IMR-90 (cell line): ENCODE measurements around the gene SOCS3. TPM values are rescaled to one million over a fixed set of nuclear protein-coding genes. Genes with fewer than 3 reads are reported as not detected.

Experiments
- ATAC-seq: fragments of 200-7000 bp; cut with Tn5 transposase; 2 replicates; pipeline ENCODE4 v1.9.1; 2020; ENCODE audit warnings: low read depth, mild to moderate bottlenecking, moderate library complexity
- BruUV-seq: library from RNA; stranded (reverse); fragments of 400-500 nt; replicated peaks from 2 replicates; lab custom pipeline; 2021; lab: Mats Ljungman, UMichigan
- CTCF ChIA-PET: fragments of 300-600 bp; formaldehyde crosslinking; extraction: SDS; loops from one replicate; lab custom pipeline; 2021; ENCODE audit warnings: antibody characterized with exemption; lab: Yijun Ruan, JAX
- POLR2A ChIA-PET: fragments of 300-600 bp; sonication (Branson Sonifier 250); formaldehyde crosslinking; loops from one replicate; lab custom pipeline; 2022; ENCODE audit warnings: antibody characterized with exemption; ENCODE audit not compliant: unreplicated experiment; lab: Charles Lee
- DNase-seq: peaks from one replicate; pipeline ENCODE4 v3.0.0; 2013
- H2AFZ ChIP-seq: replicated peaks from 2 replicates; pipeline ENCODE3; 2013; ENCODE audit warnings: low read length, mild to moderate bottlenecking; ENCODE audit not compliant: poor library complexity
- H2AK5ac ChIP-seq: 2 replicates; pipeline ENCODE4 v1.6.1; 2013; ENCODE audit warnings: low read depth, low read length, inconsistent platforms
- H2AK9ac ChIP-seq: replicated peaks from 2 replicates; pipeline ENCODE3; 2013; ENCODE audit warnings: mild to moderate bottlenecking, low read depth, low read length, moderate library complexity; ENCODE audit not compliant: poor library complexity
- H2BK120ac ChIP-seq: 2 replicates; pipeline ENCODE4 v1.6.1; 2013; ENCODE audit warnings: low read depth, low read length, inconsistent platforms
- H2BK15ac ChIP-seq: 3 replicates; pipeline ENCODE4 v1.6.1; 2013; ENCODE audit warnings: low read depth, low read length, inconsistent platforms
- H2BK20ac ChIP-seq: 2 replicates; pipeline ENCODE4 v1.6.1; 2013; ENCODE audit warnings: low read depth, mild to moderate bottlenecking, inconsistent platforms, low read length, moderate library complexity
- H2BK5ac ChIP-seq: 2 replicates; pipeline ENCODE4 v1.6.1; 2013; ENCODE audit warnings: mild to moderate bottlenecking, low read depth, low read length, inconsistent platforms; ENCODE audit not compliant: poor library complexity, severe bottlenecking
- H3K14ac ChIP-seq: replicated peaks from 2 replicates; pipeline ENCODE4 v1.6.1; 2013; ENCODE audit warnings: low read depth, low read length, inconsistent platforms
- H3K18ac ChIP-seq: 2 replicates; pipeline ENCODE4 v1.6.1; 2013; ENCODE audit warnings: low read depth, low read length, control low read depth
- H3K23ac ChIP-seq: 2 replicates; pipeline ENCODE4 v1.6.1; 2013; ENCODE audit warnings: low read depth, low read length, inconsistent platforms
- H3K27ac ChIP-seq: 2 replicates; pipeline ENCODE4 v1.5.1; 2013; ENCODE audit warnings: mild to moderate bottlenecking, control low read depth, low read length; ENCODE audit not compliant: insufficient read depth
- H3K27me3 ChIP-seq: 2 replicates; pipeline ENCODE4 v1.6.1; 2013; ENCODE audit warnings: low read length; ENCODE audit not compliant: control insufficient read depth, insufficient read depth
- H3K36me3 ChIP-seq: 2 replicates; pipeline ENCODE4 v1.6.1; 2013; ENCODE audit warnings: low read length, mixed read lengths; ENCODE audit not compliant: control insufficient read depth, insufficient read depth
- H3K4ac ChIP-seq: 2 replicates; pipeline ENCODE4 v1.6.1; 2013; ENCODE audit warnings: low read depth, low read length, inconsistent platforms
- H3K4me1 ChIP-seq: 2 replicates; pipeline ENCODE4 v1.6.1; 2013; ENCODE audit warnings: low read length, mixed read lengths; ENCODE audit not compliant: control insufficient read depth, insufficient read depth
- H3K4me2 ChIP-seq: 2 replicates; pipeline ENCODE4 v1.6.1; 2013; ENCODE audit warnings: low read depth, mild to moderate bottlenecking, control low read depth, low read length, moderate library complexity
- H3K4me3 ChIP-seq: 2 replicates; pipeline ENCODE4 v1.5.1; 2013; ENCODE audit warnings: low read depth, mild to moderate bottlenecking, control low read depth, low read length, moderate library complexity; ENCODE audit not compliant: insufficient read depth
- H3K56ac ChIP-seq: 2 replicates; pipeline ENCODE4 v1.6.1; 2013; ENCODE audit warnings: low read length, inconsistent platforms; ENCODE audit not compliant: insufficient read depth; ENCODE audit errors: extremely low read depth
- H3K79me1 ChIP-seq, 2 experiments: 2 replicates each; pipeline ENCODE4 v1.6.1; 2013; ENCODE audit warnings: low read length in 2 of 2, inconsistent platforms in 1 of 2, low read depth in 1 of 2
- H3K9ac ChIP-seq: 2 replicates; pipeline ENCODE4 v1.6.1; 2013; ENCODE audit warnings: low read depth, low read length, control low read depth
- H3K9me1 ChIP-seq: 2 replicates; pipeline ENCODE4 v1.6.1; 2013; ENCODE audit warnings: low read length, inconsistent platforms; ENCODE audit not compliant: insufficient read depth
- H3K9me3 ChIP-seq: 2 replicates; pipeline ENCODE4 v1.6.1; 2013; ENCODE audit warnings: low read length; ENCODE audit not compliant: control insufficient read depth, insufficient read depth
- H4K20me1 ChIP-seq: 2 replicates; pipeline ENCODE4 v1.6.1; 2013; ENCODE audit warnings: low read length, inconsistent platforms; ENCODE audit not compliant: insufficient read depth
- H4K5ac ChIP-seq: 2 replicates; pipeline ENCODE4 v1.6.1; 2013; ENCODE audit warnings: mild to moderate bottlenecking, low read depth, low read length, control low read depth
- H4K8ac ChIP-seq, 2 experiments: 2 replicates each; pipeline ENCODE4 v1.6.1; 2013; ENCODE audit warnings: low read depth in 2 of 2, low read length in 2 of 2, control low read depth in 1 of 2, inconsistent platforms in 1 of 2
- H4K91ac ChIP-seq: 2 replicates; pipeline ENCODE4 v1.6.1; 2013; ENCODE audit warnings: low read depth, low read length, inconsistent platforms; ENCODE audit not compliant: insufficient read depth
- CTCF ChIP-seq: conservative IDR thresholded peaks from 2 replicates; pipeline ENCODE4 v1.5.1; 2012; ENCODE audit warnings: mild to moderate bottlenecking, low read depth, low read length, improper control_type of control experiment
- MAZ ChIP-seq: IDR thresholded peaks from 2 replicates; pipeline ENCODE4 v1.6.1; 2012; ENCODE audit warnings: low read depth, mild to moderate bottlenecking, low read length, improper control_type of control experiment, moderate library complexity, borderline replicate concordance
- POLR2A ChIP-seq: IDR thresholded peaks from 2 replicates; pipeline ENCODE4 v1.6.1; 2012; ENCODE audit warnings: mild to moderate bottlenecking, low read depth, low read length
- RAD21 ChIP-seq: IDR thresholded peaks from 2 replicates; pipeline ENCODE4 v1.6.1; 2012; ENCODE audit warnings: low read length, improper control_type of control experiment
- RCOR1 ChIP-seq: IDR thresholded peaks from 2 replicates; pipeline ENCODE4 v1.6.1; 2012; ENCODE audit warnings: mild to moderate bottlenecking, low read length, improper control_type of control experiment; ENCODE audit not compliant: insufficient replicate concordance
- USF2 ChIP-seq: fragments of 150-350 bp; IDR thresholded peaks from 2 replicates; pipeline ENCODE4 v1.6.1; 2017; ENCODE audit warnings: mild to moderate bottlenecking, antibody characterized with exemption, low read length, low read depth
- WGBS, 2 experiments: methylation state at CpG; one replicate each; pipeline versions ENCODE4 v1.1.5 to v1.1.7; 2013; ENCODE audit warnings: missing lambda C conversion rate in 2 of 2; ENCODE audit not compliant: insufficient read length in 1 of 2; ENCODE audit errors: extremely low coverage in 2 of 2; 5-methylcytosine and 5-hydroxymethylcytosine counted together
- dilution Hi-C: fragments of 300-500 bp; cut with HindIII; formaldehyde crosslinking; loops from one replicate; pipeline ENCODE4 v1.14.3; 2018; ENCODE audit warnings: low sequenced_read_pairs; ENCODE audit not compliant: unreplicated experiment
- in situ Hi-C: fragments of 300-500 bp; cut with MboI; formaldehyde crosslinking; loops from 3 replicates; pipeline ENCODE4 v1.14.3; 2019; ENCODE audit warnings: low sequenced_read_pairs, inconsistent platforms, mixed read lengths
- intact Hi-C: fragments of 100-400 bp; cut with micrococcal nuclease; formaldehyde crosslinking; loops from 2 replicates; pipeline ENCODE4 v1.10.0; 2022
- polyA plus RNA-seq, 3 experiments: library from polyadenylated mRNA; depleted of rRNA; stranded (reverse); fragments of >200 nt; gene quantifications; 2 replicates each; pipeline ENCODE4 v1.2.3, GENCODE V29; 2012; ENCODE audit warnings: low replicate concordance in 1 of 3
- total RNA-seq: library from RNA; depleted of rRNA; stranded (reverse); fragments of >200 nt; gene quantifications from 2 replicates; pipeline ENCODE4 v1.2.3, GENCODE V29; 2012

SOCS3 gene
- total and polyA plus RNA-seq, 2 of the 4 experiments (the other 2 are of a cell fraction) = 19.2 to 19.9 TPM

DNA sequence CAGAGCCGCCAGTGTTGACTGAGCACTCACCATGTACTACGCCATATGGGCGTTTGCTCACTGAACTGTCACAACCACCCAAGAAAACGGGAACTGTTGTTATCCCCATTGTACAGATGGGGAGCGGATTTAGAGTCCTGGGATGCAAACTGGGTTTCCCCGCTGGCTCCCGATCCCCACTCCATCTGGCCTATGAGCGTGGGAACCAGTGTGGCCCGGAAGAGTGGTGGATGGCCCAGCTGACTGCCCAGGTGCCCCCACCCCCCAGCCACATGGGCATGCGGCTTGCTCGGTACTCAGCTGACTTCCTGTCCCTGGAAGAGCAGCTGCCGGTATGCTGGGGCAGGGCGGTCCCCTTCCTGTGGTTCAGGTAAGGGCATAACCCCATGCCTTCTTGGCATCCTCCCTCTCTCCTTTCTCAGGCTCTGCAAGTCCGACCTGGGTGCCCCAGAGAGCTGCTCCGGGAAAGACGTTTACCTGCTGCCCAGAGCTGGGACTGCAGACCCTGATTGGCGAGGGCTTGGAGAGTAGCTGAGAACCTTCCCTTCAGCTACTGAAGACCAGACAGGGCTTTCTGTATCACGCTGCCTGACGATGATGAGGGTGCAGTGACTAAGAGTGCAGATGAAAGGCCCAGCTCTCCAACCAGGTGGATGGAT is 16.2 kb downstream of the SOCS3 start (continued):
- no peak for TF ChIP-seq USF2

- TF ChIP-seq CTCF (no peak), POLR2A (no peak), MAZ (peak; percentile 61; the same call in 1 of the 2 replicates), RCOR1 (peak; percentile 10), RAD21 (0 out of 2 replicates have a peak, but pooled peaks have one; percentile 17)
- Histone ChIP-seq H2AFZ (peak overlapping the region; percentile 85), H3K27ac (peak overlapping the region; percentile 99), H3K9me3 (no peaks in the 10 kb centered on the region), H2BK120ac (peak overlapping the region; percentile 94), H3K4ac (peak overlapping the region; percentile 97), H3K9ac (peak overlapping the region; percentile 53), H4K5ac (peak overlapping the region; percentile 83), H3K18ac (peak overlapping the region; percentile 77), H3K56ac (peak overlapping the region; percentile 92), H3K14ac (peak overlapping the region; percentile 96), H4K91ac (peak overlapping the region; percentile 98), H3K9me1 (peaks cover 24% of the 10 kb centered on the region), H2AK5ac (peak overlapping the region; percentile 98), H2AK9ac (peak overlapping the region; percentile 99), H3K4me2 (peak overlapping the region; percentile 65), H3K36me3 (no peaks in the 10 kb centered on the region), H2BK20ac (peak overlapping the region; percentile 99), H2BK15ac (peak overlapping the region; percentile 99; the same call in 2 of the 3 replicates), H3K27me3 (no peaks in the 10 kb centered on the region), H3K23ac (peak overlapping the region; percentile 81; the same call in 1 of the 2 replicates), H3K79me1 (peaks cover 0 to 13% of the 10 kb centered on the region in 2 experiments; a peak in 1 of 4 replicates), H2BK5ac (peak overlapping the region; percentile 93), H3K4me3 (no peak overlapping the region), H4K20me1 (no peaks in the 10 kb centered on the region; the same call in 1 of the 2 replicates), H4K8ac (peak overlapping the region; percentile 67 to 91), H3K4me1 (peaks cover 25% of the 10 kb centered on the region)
- dilution Hi-C loops = no loop called here
- WGBS, 2 experiments = no CpG with 5 or more reads among the region's 5 CpGs
- CTCF ChIA-PET = no interaction called here
- in situ Hi-C loops = no loop called here
- intact Hi-C loops = loop anchor here (1.0 to 2.0 kb wide), 2 partner anchors 8 to 14 kb away; no protein-coding TSS in a partner anchor
- DNase-seq (peak; percentile 87), ATAC-seq (peak; percentile 71)
- POLR2A ChIA-PET = interaction anchor here (0.8 kb wide), 1 partner anchor 8 kb away, joined by 3 read pairs; no protein-coding TSS in a partner anchor
- no TSS peak for BruUV-seq
Measured at GRCh38 chr17:78343187-78343542, 16.7 kb downstream of the SOCS3 start.
